Hepatic stellate cell (primary cell): ENCODE data around the gene RNF40.
A peak's percentile ranks its signal among the peaks of the same experiment; 100 is the strongest.

Experiments
- DNase-seq: peaks from one replicate; pipeline ENCODE4 v3.0.0; 2011; ENCODE audit warnings: low spot score

RNF40 gene

GRCh38 chr16:30761928-30762902, at the start of gene RNF40, which contains the start of gene CFAP119:
TSS of gene RNF40 (plus strand) at chr16:30762322. CDS start at chr16:30762546, 224 bp downstream.
TSS of gene CFAP119 (minus strand) at chr16:30762062. CDS start at chr16:30761748, 314 bp downstream.
- peak; percentile 100 for DNase-seq

- DNase-seq, result no peak
Measured at GRCh38 chr16:30715750-30716445, 46.2 kb upstream of the RNF40 start.

- no peak for DNase-seq
Measured at GRCh38 chr16:30720086-30720485, 42.0 kb upstream of the RNF40 start.

GRCh38 chr16:30720694-30721093, 41.4 kb upstream of the RNF40 start:
- DNase-seq, result no peak

- DNase-seq, result no peak
Measured at GRCh38 chr16:30721167-30721566, 41.0 kb upstream of the RNF40 start.

GRCh38 chr16:30721606-30722005, 40.5 kb upstream of the RNF40 start:
- no peak for DNase-seq

- DNase-seq, result no peak
Measured at GRCh38 chr16:30722443-30722842, 39.7 kb upstream of the RNF40 start.

GRCh38 chr16:30722916-30723315, 39.2 kb upstream of the RNF40 start:
- DNase-seq, result no peak

- no peak for DNase-seq
Measured at GRCh38 chr16:30723725-30724355, 38.3 kb upstream of the RNF40 start.

GRCh38 chr16:30724641-30725417, 37.3 kb upstream of the RNF40 start:
- DNase-seq, result no peak

GRCh38 chr16:30725418-30725792, 36.7 kb upstream of the RNF40 start:
- no peak for DNase-seq

GRCh38 chr16:30728321-30728720, 33.8 kb upstream of the RNF40 start:
- no peak for DNase-seq

GRCh38 chr16:30728899-30729672, 33.0 kb upstream of the RNF40 start:
- DNase-seq, result no peak

GRCh38 chr16:30731411-30731810, 30.7 kb upstream of the RNF40 start:
- DNase-seq, result no peak

GRCh38 chr16:30736995-30737793, 24.9 kb upstream of the RNF40 start:
- no peak for DNase-seq

- DNase-seq, result no peak
Measured at GRCh38 chr16:30737794-30738648, 24.1 kb upstream of the RNF40 start.

GRCh38 chr16:30738984-30739951, 22.9 kb upstream of the RNF40 start:
- no peak for DNase-seq
